ENCODE results near the gene FIS1.

Gene FIS1

GRCh38 chr7:101233907-101234547, 10.9 kb downstream of the FIS1 start:
- DNase-seq (ENCODE audit: low read depth): no peak

DNA sequence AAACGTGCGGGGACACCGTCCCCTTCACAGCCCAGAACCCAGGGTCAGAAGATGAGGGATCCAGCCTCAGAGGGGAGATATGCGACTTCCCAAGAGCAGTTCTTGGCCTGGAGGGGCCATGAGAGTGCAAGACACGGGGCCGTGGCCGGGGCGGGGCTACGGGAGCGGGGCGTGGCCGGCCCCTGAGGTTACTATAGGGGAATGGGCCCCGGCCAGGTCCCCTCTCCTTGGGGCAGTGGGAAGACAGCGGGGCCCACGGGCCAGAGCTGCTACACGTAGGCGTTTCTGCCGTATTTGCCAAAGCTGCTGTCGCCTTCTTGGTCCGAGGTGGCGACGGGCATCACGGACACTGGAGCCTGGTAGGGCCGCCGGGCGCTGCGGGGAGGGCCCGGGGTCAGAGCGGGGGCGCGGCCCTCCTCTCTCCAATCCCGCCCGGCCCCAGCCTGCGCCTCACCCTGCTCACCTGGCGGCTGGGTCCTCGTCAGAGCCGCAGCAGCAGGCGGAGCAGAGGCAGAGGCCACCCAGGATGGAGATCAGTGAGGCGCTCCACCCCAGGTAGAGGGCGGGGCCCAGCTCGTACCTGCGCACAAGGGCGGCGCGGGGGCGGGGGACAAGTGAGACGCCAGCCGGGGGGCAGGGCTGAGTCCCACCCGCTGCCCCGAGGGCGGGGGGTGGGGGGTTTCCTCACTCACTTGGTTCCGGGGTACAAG, 12.6 kb downstream of the FIS1 start:
- no peak for DNase-seq (ENCODE audit: low read depth)

GRCh38 chr7:101231644-101232043, 13.2 kb downstream of the FIS1 start:
- no peak for DNase-seq (ENCODE audit: low read depth)

GRCh38 chr7:101226721-101227120, 18.2 kb downstream of the FIS1 start:
- no peak for DNase-seq (ENCODE audit: low read depth)

- no peak for DNase-seq (ENCODE audit: low read depth)
Observed at GRCh38 chr7:101225650-101226049, 19.2 kb downstream of the FIS1 start.

GRCh38 chr7:101223528-101223927, 21.4 kb downstream of the FIS1 start:
- DNase-seq (ENCODE audit: low read depth): no peak

DNA sequence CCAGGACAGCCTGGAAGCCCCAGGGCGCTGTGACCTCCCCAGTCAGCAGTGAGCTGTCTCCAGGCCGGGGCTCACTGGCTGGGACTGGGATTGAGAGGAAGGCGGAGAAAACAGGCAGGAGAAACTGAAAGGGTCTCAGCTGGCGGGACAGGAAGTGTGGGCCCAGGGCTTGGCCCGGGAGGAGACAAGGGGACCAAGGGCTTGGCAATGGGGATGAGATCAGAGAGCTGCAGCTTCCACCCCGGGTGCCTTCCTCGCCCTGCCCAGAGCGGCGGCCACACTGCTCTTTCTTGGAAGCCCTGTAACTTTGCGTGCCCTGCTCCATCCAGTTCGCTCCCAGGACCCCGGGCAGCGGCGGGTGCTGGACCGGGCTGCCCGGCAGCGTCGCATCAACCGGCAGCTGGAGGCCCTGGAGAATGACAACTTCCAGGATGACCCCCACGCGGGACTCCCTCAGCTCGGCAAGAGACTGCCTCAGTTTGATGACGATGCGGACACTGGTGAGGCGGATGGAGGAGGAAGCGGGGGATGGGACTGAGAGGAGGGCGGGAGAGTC, 22.5 kb downstream of the FIS1 start:
- no peak for DNase-seq (ENCODE audit: low read depth)

DNA sequence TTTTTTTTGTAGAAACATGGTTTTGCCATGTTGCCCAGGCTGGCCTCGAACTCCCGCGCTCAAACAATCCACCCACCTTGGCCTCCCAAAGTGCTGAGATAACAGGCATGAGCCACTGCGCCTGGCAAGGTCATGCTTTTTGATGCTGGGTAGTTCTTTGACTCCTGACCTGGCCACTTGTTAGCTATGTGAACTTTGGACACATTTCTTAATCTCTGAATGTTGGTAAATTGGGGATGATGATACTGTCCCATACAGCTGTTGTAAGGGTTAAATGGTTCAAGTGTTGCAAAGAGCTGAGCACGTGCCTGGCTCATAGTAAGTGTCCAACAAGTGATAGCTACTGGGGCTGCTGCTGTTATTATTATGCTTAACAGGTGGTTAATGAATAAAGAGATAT, 24.6 kb downstream of the FIS1 start:
- DNase-seq (ENCODE audit: low read depth): no peak

DNA sequence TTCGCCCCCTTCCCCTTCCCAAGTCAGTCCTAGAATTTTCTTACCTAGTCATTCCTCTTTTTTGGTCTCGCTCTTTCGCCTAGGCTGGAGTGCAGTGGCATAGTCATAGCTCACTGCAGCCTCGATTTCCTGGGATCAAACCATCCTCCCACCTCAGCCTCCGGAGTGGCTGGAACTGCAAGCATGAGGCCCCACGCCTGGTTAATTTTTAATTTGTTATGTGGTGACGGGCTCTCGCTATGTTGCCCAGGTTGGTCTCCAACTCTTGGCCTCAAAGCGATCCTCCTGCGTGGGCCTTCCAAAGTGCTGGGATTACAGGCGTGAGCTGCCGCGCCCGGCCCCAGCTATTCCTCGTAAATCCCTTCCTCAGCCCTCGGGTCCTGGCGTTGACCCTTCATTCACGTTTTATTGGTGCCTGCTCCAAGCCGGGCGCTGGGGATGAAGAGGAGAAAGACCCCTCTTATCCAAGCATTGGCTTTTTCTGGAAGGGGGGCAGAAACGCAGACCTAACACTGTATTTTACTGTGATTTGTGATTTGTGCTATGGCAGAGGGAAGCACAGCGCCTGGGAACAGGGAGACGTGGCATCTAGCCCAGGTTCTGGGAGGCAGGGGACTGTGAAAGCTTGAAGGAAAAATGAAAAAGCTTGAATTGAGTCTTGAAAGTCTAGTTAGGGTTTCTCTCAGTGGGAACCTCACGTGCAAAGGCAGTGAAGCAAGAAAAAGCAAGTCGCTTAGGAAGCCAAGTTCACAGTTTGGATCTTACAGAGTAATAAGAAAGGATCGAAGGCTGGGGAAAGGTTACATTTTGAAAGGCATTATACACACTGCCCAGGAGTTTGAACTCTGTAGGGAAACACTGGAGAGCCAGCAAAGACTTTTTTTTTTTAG, 26.4 kb downstream of the FIS1 start:
- no peak for DNase-seq (ENCODE audit: low read depth)

DNA sequence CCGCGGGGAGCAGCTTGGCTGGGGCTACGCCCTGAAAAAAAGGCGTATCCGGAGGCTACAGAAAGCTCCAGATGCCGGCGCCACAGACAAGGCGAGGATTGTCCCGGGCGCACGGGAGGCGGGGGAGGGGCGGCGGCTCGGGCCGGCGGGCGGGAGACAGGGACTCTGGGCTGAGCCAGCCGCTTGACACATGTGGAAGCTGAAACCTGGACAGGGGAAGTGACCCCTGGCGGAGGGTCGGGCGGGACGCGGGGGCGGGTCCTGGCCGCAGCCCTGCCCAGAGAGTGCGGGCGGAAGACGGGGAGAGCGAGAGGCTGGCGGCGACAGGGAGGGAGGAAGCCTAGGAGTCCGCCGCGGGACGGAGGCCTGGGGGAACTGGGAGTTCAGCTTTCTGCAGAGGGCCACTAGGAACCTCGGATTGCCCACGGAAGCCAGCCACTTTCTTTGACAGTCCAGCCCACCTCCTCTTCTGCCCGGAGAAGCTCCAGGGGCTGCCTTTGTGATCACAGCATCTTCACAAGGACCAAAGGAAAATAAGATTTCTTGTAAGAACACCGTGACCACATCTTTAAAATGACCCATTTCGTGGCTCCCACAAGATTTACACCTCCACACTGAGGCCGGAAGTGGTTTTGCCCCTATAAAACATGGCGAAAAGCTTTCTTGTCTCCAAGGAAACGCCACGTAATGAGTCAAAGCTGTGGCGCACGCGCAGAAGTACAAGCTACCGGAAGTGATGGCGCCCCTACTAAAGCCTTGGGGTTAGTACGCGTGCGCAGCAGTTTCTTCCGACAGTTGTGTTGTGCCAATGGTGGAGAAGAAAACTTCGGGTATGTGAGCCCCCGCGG, 27.3 kb downstream of the FIS1 start, which contains the start of the genes PLOD3 and ZNHIT1:
Gene PLOD3 (minus strand): TSS at position 194 of the 848 bp plus-strand sequence. CDS start 307 bp downstream, outside the sequence.
Gene ZNHIT1 (plus strand): TSS at position 778 of the 848 bp plus-strand sequence. CDS start 31 bp downstream, at position 809.
- DNase-seq (ENCODE audit: low read depth): peak; percentile 87

- no peak for DNase-seq (ENCODE audit: low read depth)
Observed at GRCh38 chr7:101216860-101217387, 28.0 kb downstream of the FIS1 start.

DNA sequence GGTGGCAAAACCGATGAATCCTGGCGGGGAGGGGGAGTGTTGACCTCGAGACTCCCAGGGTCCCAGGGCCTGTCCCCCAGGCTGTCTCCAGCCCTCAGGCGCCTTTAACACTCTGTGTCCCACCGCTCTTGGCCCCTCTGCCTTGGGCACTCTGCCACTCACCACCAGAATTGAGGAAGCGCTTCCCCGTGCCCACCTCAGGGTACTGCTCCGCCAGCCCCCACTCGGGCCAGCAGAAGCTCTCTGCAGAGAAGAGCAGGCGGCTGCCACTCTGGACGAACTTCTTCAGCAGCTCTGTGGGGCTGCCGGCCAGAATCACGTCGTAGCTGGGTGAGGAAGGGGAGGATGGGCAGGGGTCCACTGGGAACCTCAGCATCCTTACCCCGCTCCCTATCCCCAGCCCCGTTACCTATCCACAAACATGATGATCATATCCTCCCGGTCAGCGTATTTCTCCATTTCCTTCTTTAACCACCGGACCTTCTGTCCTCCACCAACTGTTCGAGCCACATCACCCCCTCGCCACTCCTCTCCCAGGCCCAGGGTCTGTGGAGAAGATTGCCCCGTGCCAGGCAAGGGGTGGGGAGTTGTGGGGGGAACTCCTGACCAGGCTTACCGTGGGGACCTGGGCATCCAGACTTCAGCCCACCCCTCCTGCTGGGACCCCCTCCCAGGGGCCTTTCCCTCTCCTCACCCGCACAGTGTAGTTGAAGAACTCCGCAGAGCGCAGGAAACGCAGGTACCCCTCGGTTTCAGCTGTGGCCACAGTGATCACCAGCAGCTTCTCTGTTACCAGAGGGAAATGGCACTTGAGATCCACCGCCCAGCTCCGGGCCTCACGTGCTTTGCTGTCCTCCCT, 28.7 kb downstream of the FIS1 start:
- DNase-seq (ENCODE audit: low read depth): no peak

DNA sequence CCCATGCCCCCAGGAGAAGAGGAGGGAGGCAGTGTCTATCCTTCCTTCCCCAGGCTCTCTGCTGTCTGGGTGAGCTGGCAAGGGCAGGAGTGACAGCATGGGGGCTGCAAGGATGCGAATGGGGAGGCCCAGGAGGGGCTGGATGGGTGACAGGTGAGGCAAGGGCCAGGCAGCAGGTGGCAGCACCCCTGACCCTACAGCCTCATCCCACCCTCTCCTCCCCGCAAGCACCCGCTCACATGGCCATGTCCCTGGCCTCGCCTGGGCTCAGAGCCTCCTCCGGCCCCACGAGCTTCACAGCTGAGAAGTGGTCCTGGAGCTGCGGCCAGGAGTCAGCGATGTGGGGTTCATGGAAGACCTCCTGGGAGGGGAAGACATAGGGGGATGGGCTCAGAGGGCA, 32.9 kb downstream of the FIS1 start:
- no peak for DNase-seq (ENCODE audit: low read depth)

DNA sequence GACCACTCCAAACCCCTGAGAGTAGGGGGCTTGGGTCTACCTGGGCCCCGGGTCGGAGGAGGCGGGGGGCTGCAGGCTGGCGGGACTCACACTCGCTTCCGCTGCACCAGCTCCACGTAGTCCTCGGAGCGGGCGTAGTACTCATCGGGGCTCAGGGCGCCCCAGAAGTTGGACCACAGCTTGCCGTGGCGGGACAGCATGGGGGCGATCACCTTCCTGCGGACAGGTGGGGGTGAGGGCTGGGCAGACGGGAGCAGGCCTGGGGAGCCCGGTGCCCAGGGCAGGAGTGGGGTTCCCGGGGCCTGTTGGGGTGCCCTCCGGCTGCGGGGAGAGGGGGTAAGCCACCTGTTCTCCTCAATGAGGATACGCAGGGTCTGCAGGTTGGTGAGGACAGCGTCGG, 33.4 kb downstream of the FIS1 start:
- no peak for DNase-seq (ENCODE audit: low read depth)

GRCh38 chr7:101210143-101210542, 34.7 kb downstream of the FIS1 start:
- no peak for DNase-seq (ENCODE audit: low read depth)

DNA sequence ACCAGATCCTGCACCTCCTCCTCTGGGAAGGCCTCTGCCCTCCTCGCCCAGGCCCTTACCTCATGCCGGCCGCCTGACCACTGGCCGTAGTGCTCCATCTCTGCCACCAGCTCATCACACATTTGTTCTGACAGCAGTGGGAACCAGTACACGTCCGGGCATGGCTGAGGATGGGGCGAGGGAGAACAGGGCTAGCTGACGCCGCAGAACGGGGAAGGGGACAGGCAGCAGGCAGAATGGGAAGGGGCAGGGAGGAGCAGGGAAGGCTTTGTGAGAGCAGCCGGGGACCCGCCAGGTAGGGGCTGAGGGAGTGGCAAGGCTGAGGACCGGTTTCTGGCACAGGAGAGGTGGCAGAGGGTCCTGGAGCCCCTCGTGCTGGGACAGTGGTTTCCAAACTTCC, 36.1 kb downstream of the FIS1 start:
- no peak for DNase-seq (ENCODE audit: low read depth)

- no peak for DNase-seq (ENCODE audit: low read depth)
Observed at GRCh38 chr7:101207459-101207858, 37.4 kb downstream of the FIS1 start.

GRCh38 chr7:101206665-101207042, 38.2 kb downstream of the FIS1 start:
- DNase-seq (ENCODE audit: low read depth): no peak

DNA sequence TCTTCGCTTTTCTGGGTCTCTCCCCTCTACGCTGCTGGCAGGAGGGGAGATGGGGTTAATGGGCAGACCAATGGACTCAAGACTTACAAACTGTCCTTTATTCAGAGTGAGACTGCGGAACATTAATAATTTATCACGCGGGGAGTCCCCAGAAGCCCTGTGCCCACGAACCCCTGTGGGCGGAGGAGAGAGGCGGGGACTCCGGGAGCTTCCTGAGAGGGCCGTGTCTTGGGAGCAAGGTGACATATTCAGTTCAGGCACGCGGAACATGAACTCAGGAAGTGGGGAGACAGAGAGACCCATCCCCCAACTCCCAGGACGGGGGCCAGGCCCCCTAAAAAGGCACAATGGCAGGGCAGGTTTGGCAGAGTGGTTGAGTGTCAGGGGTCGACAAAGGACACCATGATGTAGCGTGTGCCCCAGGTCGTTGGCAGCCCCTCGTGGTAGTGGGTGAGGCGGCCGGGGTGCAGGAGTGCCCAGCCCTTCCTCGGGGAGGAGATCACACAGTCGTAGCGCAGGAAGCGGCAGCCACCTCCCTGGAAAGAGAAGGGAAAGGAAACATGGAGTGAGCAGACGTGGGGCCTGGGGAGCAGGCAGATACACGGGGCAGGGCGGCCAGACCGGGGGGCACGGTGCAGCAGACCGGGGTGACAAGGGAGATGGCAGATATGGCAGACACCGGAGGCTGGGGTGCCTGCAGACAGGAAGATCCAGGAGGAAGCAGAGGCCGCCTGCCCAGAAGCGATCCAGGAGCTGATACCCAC, 38.8 kb downstream of the FIS1 start:
- DNase-seq (ENCODE audit: low read depth): no peak

Measured in HS-5 (cell line).